Activated naive CD8-positive, alpha-beta T cell treated with anti-CD3 and anti-CD28 coated beads, Interleukin-2, amount 50 U/mL, for 16 hours (primary cell): ENCODE measurements around the gene SLFNL1.

ENCODE experiments used
- DNase-seq: peaks from one replicate; pipeline ENCODE4 v3.0.0-alpha.2; 2020; ENCODE audit warnings: low read depth, low spot score

Gene SLFNL1

GRCh38 chr1:40986956-40987355 lies 34.6 kb downstream of the SLFNL1 start:
- no peak for DNase-seq

GRCh38 chr1:40986328-40986783 lies 35.2 kb downstream of the SLFNL1 start:
- no peak for DNase-seq

DNA sequence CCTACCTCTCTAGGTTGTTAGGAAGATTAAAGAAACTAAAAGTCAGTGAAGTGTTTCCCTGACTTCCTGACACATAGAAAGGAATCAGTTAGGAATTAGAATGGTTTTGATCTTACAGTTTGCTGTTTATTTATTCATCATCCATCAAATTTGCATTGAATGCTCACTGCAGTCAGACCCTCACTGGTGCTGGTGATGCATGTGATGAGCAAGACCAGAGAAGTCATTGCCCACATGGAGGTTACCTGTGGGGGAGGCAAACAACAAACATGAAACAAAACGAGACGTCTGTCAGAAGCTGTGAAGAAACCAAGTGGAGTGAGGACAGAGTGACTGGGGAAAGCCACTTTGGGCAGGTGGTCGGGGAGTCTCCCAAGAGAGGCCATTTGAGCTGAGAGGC lies 35.6 kb downstream of the SLFNL1 start:
- DNase-seq = no peak

DNA sequence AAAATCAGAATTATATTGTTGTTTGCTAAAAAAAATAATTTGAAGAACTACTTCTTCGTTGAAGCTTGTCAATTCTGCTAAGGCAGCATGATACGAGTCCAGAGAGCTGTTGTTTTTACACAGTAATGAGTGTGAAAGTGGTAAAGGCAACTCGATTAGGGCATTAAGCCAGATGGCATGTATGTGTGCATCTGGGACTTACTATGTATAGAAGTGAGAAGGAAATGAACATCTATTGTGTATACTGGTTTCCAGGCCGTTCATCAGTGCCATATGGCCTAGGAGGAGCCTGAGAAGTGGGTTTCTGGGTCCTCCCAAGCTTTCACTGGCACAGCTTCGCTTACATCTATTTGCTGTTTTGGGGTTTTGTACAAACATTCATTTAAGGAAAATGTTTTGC lies 36.4 kb downstream of the SLFNL1 start:
- DNase-seq = no peak

DNA sequence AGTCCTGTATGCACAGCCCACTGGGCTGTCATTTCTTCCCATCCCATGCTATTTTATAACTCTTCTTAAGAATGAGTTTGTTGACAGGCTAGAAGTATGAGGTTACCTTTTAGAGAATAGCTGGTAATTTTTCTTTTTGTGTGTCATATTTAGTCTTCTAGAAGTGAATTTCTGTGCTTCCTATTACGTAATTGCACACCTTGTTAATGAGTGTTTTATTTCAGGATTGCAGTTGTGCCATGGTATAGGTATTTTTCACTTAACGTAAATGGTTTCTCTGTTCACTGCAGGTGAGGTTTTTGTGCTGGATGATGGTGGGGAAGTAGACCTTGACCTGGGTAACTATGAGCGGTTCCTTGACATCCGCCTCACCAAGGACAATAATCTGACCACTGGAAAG lies 37.0 kb downstream of the SLFNL1 start:
- DNase-seq = no peak

- DNase-seq = no peak
Measured at GRCh38 chr1:40984066-40984465, 37.5 kb downstream of the SLFNL1 start.

DNA sequence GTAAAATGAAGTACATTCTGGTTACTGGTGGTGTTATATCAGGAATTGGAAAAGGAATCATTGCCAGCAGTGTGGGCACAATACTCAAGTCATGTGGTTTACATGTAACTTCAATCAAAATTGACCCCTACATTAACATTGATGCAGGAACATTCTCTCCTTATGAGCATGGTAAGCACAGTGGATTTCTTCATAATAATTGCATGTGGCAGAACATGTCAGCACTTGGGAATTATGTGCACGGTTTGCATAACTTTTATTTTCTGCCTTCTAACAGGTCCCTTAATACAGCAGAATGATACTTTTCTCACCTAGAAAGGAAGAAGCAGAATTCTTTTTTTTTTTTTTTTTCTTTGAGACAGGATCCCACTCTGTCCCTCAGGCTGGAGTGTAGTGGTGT lies 38.2 kb downstream of the SLFNL1 start:
- DNase-seq = no peak

DNA sequence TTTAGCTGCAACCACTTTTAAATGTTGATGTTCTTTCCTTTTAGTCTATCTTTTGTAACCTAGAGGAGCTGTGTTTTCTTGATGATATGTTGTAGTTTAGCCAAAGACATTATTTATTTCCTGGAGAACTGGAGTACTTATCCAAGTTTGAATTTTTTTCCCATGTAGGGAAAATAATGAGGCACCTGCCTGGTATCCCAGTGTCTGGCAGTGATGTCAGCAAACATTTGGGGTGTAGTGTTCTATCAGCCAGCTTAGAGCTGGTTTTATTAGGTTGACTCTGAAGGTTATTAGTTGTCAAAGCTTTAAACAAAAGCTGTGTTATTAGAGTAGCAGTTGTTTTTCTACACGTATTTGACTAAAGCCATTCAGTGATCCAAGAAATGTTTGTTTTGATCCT lies 38.8 kb downstream of the SLFNL1 start:
- DNase-seq = no peak

DNA sequence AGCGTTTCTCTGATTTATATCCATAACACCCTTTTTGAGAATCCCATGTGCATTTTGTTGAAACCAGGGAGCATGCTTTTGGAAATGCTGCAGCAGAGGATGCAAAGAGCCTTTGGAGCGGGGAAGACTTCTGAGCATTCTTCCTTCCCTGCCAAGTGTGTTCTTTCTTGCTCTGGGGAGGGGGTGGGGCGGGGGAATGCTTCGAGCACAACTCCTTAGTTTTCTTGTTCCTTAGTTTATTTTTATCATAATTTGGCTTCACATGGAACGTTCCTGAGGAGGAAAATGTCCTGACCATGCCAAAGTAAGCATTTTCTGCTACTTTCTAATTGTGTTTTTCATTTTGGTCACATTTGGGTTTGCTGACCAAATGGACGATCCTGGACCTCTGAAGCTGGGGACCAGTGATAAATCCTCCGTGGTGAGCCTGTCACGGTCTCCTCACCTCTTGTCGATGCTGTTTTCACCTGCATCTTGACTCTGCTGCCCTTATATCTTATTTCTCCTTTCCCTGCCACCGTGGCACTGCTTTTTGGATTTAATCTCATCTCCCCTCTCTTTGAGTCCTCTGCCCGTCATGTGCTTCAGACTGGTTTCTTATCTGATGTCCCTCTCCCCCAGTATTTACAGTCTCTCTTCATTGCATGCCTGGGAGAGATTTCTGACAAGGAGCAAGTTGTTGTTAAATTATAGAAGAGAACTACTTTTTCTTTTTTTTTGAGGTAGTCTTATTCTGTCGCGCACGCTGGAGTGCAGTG lies 39.7 kb downstream of the SLFNL1 start:
- no peak for DNase-seq

GRCh38 chr1:40980453-40981121 lies 40.9 kb downstream of the SLFNL1 start:
- peak; percentile 16 for DNase-seq

GRCh38 chr1:40980068-40980452 lies 41.5 kb downstream of the SLFNL1 start:
- no peak for DNase-seq

DNA sequence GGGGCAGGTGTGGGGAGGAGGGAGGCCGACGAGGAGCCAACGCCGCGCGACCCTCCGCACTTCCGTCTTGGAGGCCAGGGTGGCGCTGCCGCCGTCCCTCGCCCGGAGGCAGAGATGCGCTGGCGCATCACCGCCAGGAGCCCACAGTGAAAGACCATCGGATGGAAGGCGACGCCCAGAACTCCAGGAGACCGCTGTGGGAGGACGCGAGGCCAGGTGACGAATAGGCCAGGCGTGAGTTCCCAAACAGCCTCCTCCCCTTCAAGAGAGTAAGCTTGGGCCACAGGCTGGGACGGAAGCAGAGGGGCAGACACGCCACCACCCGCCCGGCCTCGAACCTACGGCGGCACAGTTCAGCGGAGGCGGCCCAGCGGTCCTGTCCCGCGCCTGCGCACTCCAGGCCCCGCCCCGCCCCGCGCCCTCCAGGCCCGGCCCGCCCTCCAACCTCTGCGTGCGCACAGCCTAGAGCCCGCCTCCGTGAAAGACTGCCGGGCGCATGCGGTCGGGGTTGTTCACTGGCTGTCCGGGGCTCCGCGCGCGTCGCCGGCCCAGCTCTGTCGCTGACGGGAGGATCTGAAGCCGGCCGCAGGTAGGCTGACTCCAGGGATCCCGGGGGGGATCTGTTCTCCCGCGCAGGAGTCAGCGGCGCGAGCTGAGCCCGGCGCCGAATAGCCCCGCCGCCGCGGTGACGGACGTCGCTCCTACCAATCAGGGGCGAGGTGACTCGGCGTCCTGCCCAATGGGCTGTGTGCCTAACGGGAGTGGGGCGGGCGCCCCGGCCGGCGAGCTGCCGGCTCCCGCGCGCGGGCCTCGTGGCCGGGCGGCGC lies 42.1 kb downstream of the SLFNL1 start, which contains the start of gene CTPS1:
TSS of gene CTPS1 (plus strand) at position 456 of the 827 bp plus-strand sequence. CDS start 3,595 bp downstream, outside the sequence.
- DNase-seq = peak; percentile 94

- DNase-seq = no peak
Measured at GRCh38 chr1:40978886-40979240, 42.7 kb downstream of the SLFNL1 start.

GRCh38 chr1:40977716-40978115 lies 43.8 kb downstream of the SLFNL1 start:
- no peak for DNase-seq

- no peak for DNase-seq
Measured at GRCh38 chr1:40976952-40977690, 44.4 kb downstream of the SLFNL1 start.

- no peak for DNase-seq
Measured at GRCh38 chr1:40974945-40975344, 46.6 kb downstream of the SLFNL1 start.

GRCh38 chr1:40973912-40974311 lies 47.6 kb downstream of the SLFNL1 start:
- no peak for DNase-seq

GRCh38 chr1:40971966-40972365 lies 49.6 kb downstream of the SLFNL1 start:
- no peak for DNase-seq

DNA sequence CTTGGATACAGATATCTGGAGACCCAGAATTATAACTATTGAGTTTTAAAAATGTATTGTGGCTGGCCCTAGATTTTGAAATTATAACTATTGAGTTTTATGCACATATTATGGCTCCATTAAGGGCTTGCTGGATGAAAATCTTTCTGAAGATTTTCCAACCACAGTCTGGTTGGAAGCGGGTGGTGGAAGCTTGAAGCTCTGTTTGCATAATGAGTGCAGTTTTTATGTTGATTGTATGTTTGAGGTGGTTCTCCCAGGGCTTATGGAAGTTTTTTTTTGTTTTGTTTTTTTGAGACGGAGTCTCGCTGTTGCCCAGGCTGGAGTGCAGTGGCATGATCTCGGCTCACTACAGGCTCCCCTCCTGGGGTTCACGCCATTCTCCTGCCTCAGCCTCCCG lies 52.1 kb downstream of the SLFNL1 start:
- DNase-seq = no peak

GRCh38 chr1:40966417-40966816 lies 55.1 kb downstream of the SLFNL1 start:
- no peak for DNase-seq
